ENCODE data around the gene PPP2R5E. TPM values are rescaled to one million over a fixed set of nuclear protein-coding genes. Genes with fewer than 3 reads are reported as not detected.

The PPP2R5E gene
- total and polyA plus RNA-seq, 2 of the 8 experiments (the other 6 are each of a cell fraction or from before 2014, with no cell fraction given) = 6.8 to 64.6 TPM

GRCh38 chr14:63436286-63437098 is 106.7 kb downstream of the PPP2R5E start:
- Histone ChIP-seq H3K79me2 (ENCODE audit: control insufficient read depth in 1 of 2, insufficient read depth in 2 of 2, low read length in 2 of 2) (peaks cover 0 to 77% of the 10 kb centered on the region in 2 experiments; a peak in 3 of 4 replicates), H3K4me3 (ENCODE audit: extremely low read depth in 1 of 4, insufficient read depth in 2 of 4, low read depth in 3 of 4, low read length in 4 of 4) (no peak overlapping the region)

More at GRCh38 chr14:63436286-63437098, 106.7 kb downstream of the PPP2R5E start:
- H3K23me2 ChIP-seq (ENCODE audit: low read depth, low read length) = 0 out of 2 replicates have a peak, but pooled peaks cover 2% of the 10 kb centered on the region
- H3K79me1 ChIP-seq (ENCODE audit: low read depth, low read length) = peaks cover 4% of the 10 kb centered on the region; the same call in 1 of the 2 replicates
- H2AK5ac ChIP-seq (ENCODE audit: low read depth, low read length) = no peak overlapping the region
- no peak overlapping the region for H2BK120ac ChIP-seq (replicated peaks; ENCODE audit: low read depth, low read length)
- no peak overlapping the region for H2BK5ac ChIP-seq (ENCODE audit: low read depth, low read length)
- no peak overlapping the region for H3K4ac ChIP-seq (replicated peaks; ENCODE audit: insufficient read length, low read depth, low read length)
- WGBS, 2 experiments (ENCODE audit: extremely low coverage in 1 of 2, insufficient coverage in 1 of 2, insufficient read length in 1 of 2, insufficient replicate concordance in 2 of 2, low coverage in 1 of 2, low lambda C conversion rate in 2 of 2, missing lambda C conversion rate in 1 of 2) = 88% methylated on average over 5 of the region's 5 CpGs; no CpG with 5 or more reads in 1 of the 2 experiments
- FAIRE-seq = no peak
- H2BK12ac ChIP-seq (ENCODE audit: low read depth, low read length) = no peak overlapping the region
- no peaks in the 10 kb centered on the region for H3K27me3 ChIP-seq (replicated peaks in 1 of 4; ENCODE audit: control insufficient read depth in 3 of 4, extremely low read depth in 1 of 4, insufficient read depth in 3 of 4, low read length in 3 of 4)
- H3K23ac ChIP-seq (ENCODE audit: insufficient read length) = no peak overlapping the region
- H4K91ac ChIP-seq (replicated peaks; ENCODE audit: insufficient read length, low read length) = no peak overlapping the region
- TF ChIP-seq SAP30 (IDR thresholded peaks at IDR 0.05; ENCODE audit: insufficient read depth, insufficient replicate concordance, low read length) = no peak
- ChIA-PET CTCF (ENCODE audit: partially characterized antibody) (no interaction called here), POLR2A (ENCODE audit: partially characterized antibody) (interaction anchor here (0.8 kb wide), 1 partner anchor 9 kb away, joined by 4 read pairs; no protein-coding TSS in a partner anchor)
- H4K8ac ChIP-seq (ENCODE audit: extremely low read depth, insufficient read depth, low read length) = no peak overlapping the region
- 0 out of 7 replicates have a peak overlapping the region, but pooled peaks of 1 of the 4 experiments have one; percentile 26 for H3K9ac ChIP-seq (replicated peaks in 1 of 4; ENCODE audit: extremely low read depth in 1 of 4, low read depth in 3 of 4, low read length in 3 of 4)
- H3K36me3 ChIP-seq (ENCODE audit: control insufficient read depth in 2 of 4, insufficient read depth in 4 of 4, low read length in 3 of 4) = peaks cover 0 to under 1% (median 0%) of the 10 kb centered on the region in 4 experiments; a peak in 2 of 8 replicates
- H3K14ac ChIP-seq (ENCODE audit: insufficient read length) = no peak overlapping the region
- no peak overlapping the region for H2AFZ ChIP-seq (ENCODE audit: low read length)
- H4K20me1 ChIP-seq (replicated peaks in 1 of 2; ENCODE audit: control insufficient read depth in 1 of 2, insufficient read depth in 2 of 2, low read length in 2 of 2) = peaks cover 0 to 17% of the 10 kb centered on the region in 2 experiments
- H3K56ac ChIP-seq (replicated peaks; ENCODE audit: insufficient read length, low read depth, low read length) = no peak overlapping the region
- H3K9me3 ChIP-seq (ENCODE audit: insufficient read depth in 2 of 2, low read depth in 1 of 2, low read length in 1 of 2) = no peaks in the 10 kb centered on the region
- H3K27ac ChIP-seq (ENCODE audit: low read depth, low read length) = no peak overlapping the region
- no peak overlapping the region for H4K5ac ChIP-seq (ENCODE audit: insufficient read length, low read depth, low read length)
- H2BK20ac ChIP-seq (ENCODE audit: low read length) = no peak overlapping the region
- H3K4me2 ChIP-seq (ENCODE audit: insufficient read depth in 1 of 2, low read depth in 2 of 2, low read length in 2 of 2) = no peak overlapping the region
- H3K18ac ChIP-seq (ENCODE audit: extremely low read depth, low read length) = no peak overlapping the region
- H2BK15ac ChIP-seq (ENCODE audit: low read length) = no peak overlapping the region
- DNase-seq (ENCODE audit: low read depth in 1 of 2, low spot score in 2 of 2) = no peak
- H3K4me1 ChIP-seq (replicated peaks in 1 of 4; ENCODE audit: control insufficient read depth in 3 of 4, insufficient read depth in 4 of 4, low read length in 3 of 4) = peaks cover 0 to 17% (median 7%) of the 10 kb centered on the region in 4 experiments; a peak in 5 of 7 replicates

Measured in H1 (cell line).